IMR-90 (cell line): ENCODE measurements around the gene MS4A15.
A peak's percentile ranks its signal among the peaks of the same experiment; 100 is the strongest.

ENCODE experiments used
- BHLHE40 ChIP-seq: fragments of 150-350 bp; IDR thresholded peaks from 2 replicates; pipeline ENCODE4 v1.6.1; 2016; ENCODE audit warnings: mild to moderate bottlenecking, low read depth, low read length
- CTCF ChIP-seq: conservative IDR thresholded peaks from 2 replicates; pipeline ENCODE4 v1.5.1; 2012; ENCODE audit warnings: mild to moderate bottlenecking, low read depth, low read length, improper control_type of control experiment
- SMC3 ChIP-seq: fragments of 150-350 bp; IDR thresholded peaks from 2 replicates; pipeline ENCODE4 v1.6.1; 2016; ENCODE audit warnings: low read depth, mild to moderate bottlenecking, antibody characterized with exemption, low read length, moderate library complexity

GRCh38 chr11:60762851-60763691, 6.4 kb downstream of the MS4A15 start:
- TF ChIP-seq BHLHE40 (no peak), CTCF (peak; percentile 11; the same call in 1 of the 2 replicates), SMC3 (no peak)
